SK-N-SH (cell line): Measurements from ENCODE around the gene NAALADL2. TPM values are rescaled to one million over a fixed set of nuclear protein-coding genes. Genes with fewer than 3 reads are reported as not detected.

Experiments
- CTCF ChIA-PET: fragments of 300-600, 350-600 bp; formaldehyde crosslinking; extraction: SDS; loops from one replicate; lab custom pipeline; 2021; lab: Yijun Ruan, JAX
- POLR2A ChIA-PET: fragments of 350-600 bp; sonication (Branson Sonifier 250); formaldehyde crosslinking; extraction: SDS; loops from one replicate; lab custom pipeline; 2020; ENCODE audit warnings: antibody characterized with exemption, inconsistent platforms; lab: Yijun Ruan, JAX
- DNase-seq: peaks from one replicate; pipeline ENCODE4 v3.0.0; 2012
- H2AFZ ChIP-seq: fragments of 200-600 bp; sonication (generic); 2 replicates; pipeline ENCODE4 v1.8.1; 2016; ENCODE audit warnings: antibody characterized with exemption, mild to moderate bottlenecking, low read depth
- H3F3A ChIP-seq: fragments of 200-600 bp; sonication (generic); replicated peaks from 2 replicates; pipeline ENCODE3; 2016; ENCODE audit warnings: antibody characterized with exemption, mild to moderate bottlenecking; ENCODE audit not compliant: insufficient read depth
- H3K27ac ChIP-seq, 2 experiments: fragments of 200-500 bp in 1 of 2; fragments of 200-600 bp in 1 of 2; sonication (Bioruptor generic) in 1 of 2; sonication (generic), shearing (Covaris generic) in 1 of 2; 2 replicates each; pipeline versions ENCODE4 v1.5.1 to v1.6.1; 2014 to 2016; ENCODE audit warnings: low read depth in 2 of 2, inconsistent platforms in 1 of 2, low read length in 1 of 2, mild to moderate bottlenecking in 1 of 2, mixed read lengths in 1 of 2
- H3K27me3 ChIP-seq: fragments of 200-600 bp; sonication (generic), shearing (Covaris generic); 2 replicates; pipeline ENCODE4 v1.6.1; 2016; ENCODE audit warnings: mixed run types; ENCODE audit not compliant: insufficient read depth
- H3K36me3 ChIP-seq, 2 experiments: fragments of 200-500 bp in 1 of 2; fragments of 200-600 bp in 1 of 2; sonication (Bioruptor generic) in 1 of 2; sonication (generic) in 1 of 2; replicated peaks in 1 of 2; 2 replicates each; pipeline versions ENCODE3 to v1.5.1; 2014 to 2016; ENCODE audit warnings: low read length in 1 of 2, mild to moderate bottlenecking in 1 of 2; ENCODE audit not compliant: insufficient read depth in 2 of 2, control insufficient read depth in 1 of 2
- H3K4me1 ChIP-seq, 2 experiments: fragments of 200-500 bp in 1 of 2; fragments of 200-600 bp in 1 of 2; sonication (Bioruptor generic) in 1 of 2; sonication (generic), shearing (Covaris generic) in 1 of 2; 2 replicates each; pipeline versions ENCODE4 v1.5.1 to v1.6.1; 2014 to 2016; ENCODE audit warnings: low read depth in 1 of 2, low read length in 1 of 2, mixed run types in 1 of 2; ENCODE audit not compliant: insufficient read depth in 2 of 2, control insufficient read depth in 1 of 2
- H3K4me2 ChIP-seq: fragments of 200-600 bp; sonication (generic), shearing (Covaris generic); 2 replicates; pipeline ENCODE4 v1.6.1; 2017; ENCODE audit warnings: mixed run types
- H3K4me3 ChIP-seq, 2 experiments: fragments of 200-500 bp in 1 of 2; fragments of 200-600 bp in 1 of 2; sonication (Bioruptor generic) in 1 of 2; sonication (generic), shearing (Covaris generic) in 1 of 2; 2 replicates each; pipeline versions ENCODE4 v1.5.1 to v1.8.1; 2014 to 2016; ENCODE audit warnings: low read depth in 2 of 2, inconsistent platforms in 1 of 2, low read length in 1 of 2, mild to moderate bottlenecking in 1 of 2, mixed read lengths in 1 of 2, moderate library complexity in 1 of 2
- H3K79me2 ChIP-seq: fragments of 200-600 bp; sonication (generic); 2 replicates; pipeline ENCODE4 v1.8.1; 2017; ENCODE audit warnings: mild to moderate bottlenecking; ENCODE audit not compliant: insufficient read depth
- H3K9ac ChIP-seq: fragments of 200-600 bp; sonication (generic); 2 replicates; pipeline ENCODE4 v1.6.1; 2017; ENCODE audit warnings: mixed run types
- H3K9me2 ChIP-seq: fragments of 200-600 bp; sonication (generic); 2 replicates; pipeline ENCODE4 v1.6.1; 2017; ENCODE audit warnings: mixed run types
- H3K9me3 ChIP-seq: fragments of 200-600 bp; sonication (generic); 2 replicates; pipeline ENCODE4 v1.6.1; 2017; ENCODE audit warnings: mixed run types, mild to moderate bottlenecking, moderate library complexity
- H4K20me1 ChIP-seq: fragments of 200-600 bp; sonication (generic); 2 replicates; pipeline ENCODE4 v1.6.1; 2017; ENCODE audit warnings: mild to moderate bottlenecking, mixed run types; ENCODE audit not compliant: insufficient read depth
- CHD2 ChIP-seq: fragments of 150-350 bp; IDR thresholded peaks from 2 replicates; pipeline ENCODE4 v1.6.1; 2018; ENCODE audit warnings: low read length; ENCODE audit not compliant: partially characterized antibody
- CTCF ChIP-seq: fragments of 200-600 bp; sonication (generic); IDR thresholded peaks from 2 replicates; pipeline ENCODE4 v1.6.1; 2017; ENCODE audit warnings: antibody characterized with exemption, mild to moderate bottlenecking, moderate library complexity
- EP300 ChIP-seq, 2 experiments: IDR thresholded peaks; 2 replicates each; pipeline versions ENCODE4 v1.4.0 to v1.6.1; 2012; ENCODE audit warnings: borderline replicate concordance in 1 of 2, low read depth in 1 of 2, low read length in 1 of 2
- EZH2phosphoT487 ChIP-seq: fragments of 200-600 bp; sonication (generic); IDR thresholded peaks from 2 replicates; pipeline ENCODE4 v1.6.1; 2017; ENCODE audit warnings: low read depth, mixed run types, mild to moderate bottlenecking, antibody characterized with exemption, moderate library complexity, borderline replicate concordance
- FOXJ3 ChIP-seq: sonication (generic); formaldehyde crosslinking; IDR thresholded peaks from 2 replicates; pipeline ENCODE4 v1.5.1; 2020; ENCODE audit warnings: mild to moderate bottlenecking, missing genetic modification reagents
- MAX ChIP-seq: IDR thresholded peaks from 2 replicates; pipeline ENCODE4 v1.4.0; 2012; ENCODE audit warnings: low read depth
- NFIC ChIP-seq: IDR thresholded peaks from 2 replicates; pipeline ENCODE4 v1.4.0; 2012; ENCODE audit warnings: borderline replicate concordance
- POLR2AphosphoS5 ChIP-seq: IDR thresholded peaks from 2 replicates; pipeline ENCODE4 v1.6.1; 2012; ENCODE audit warnings: low read depth, low read length
- REST ChIP-seq: IDR thresholded peaks from 2 replicates; pipeline ENCODE4 v1.6.1; 2012; ENCODE audit warnings: mild to moderate bottlenecking, low read depth, low read length, moderate library complexity
- RFX5 ChIP-seq: IDR thresholded peaks from 2 replicates; pipeline ENCODE4 v1.6.1; 2012; ENCODE audit warnings: mild to moderate bottlenecking, improper control_type of control experiment, low read length
- TAF1 ChIP-seq: IDR thresholded peaks from 2 replicates; pipeline ENCODE4 v1.6.1; 2012; ENCODE audit warnings: low read depth, mild to moderate bottlenecking, low read length, moderate library complexity, borderline replicate concordance
- TCF12 ChIP-seq: IDR thresholded peaks from 2 replicates; pipeline ENCODE4 v1.4.0; 2012
- TEAD4 ChIP-seq: IDR thresholded peaks from 2 replicates; pipeline ENCODE4 v1.4.0; 2012; ENCODE audit warnings: mild to moderate bottlenecking, borderline replicate concordance; ENCODE audit not compliant: insufficient read depth
- USF1 ChIP-seq: IDR thresholded peaks from 2 replicates; pipeline ENCODE4 v1.4.0; 2012; ENCODE audit warnings: low read depth, borderline replicate concordance
- WGBS: methylation state at CpG from one replicate; pipeline ENCODE4 v1.1.6; 2017; ENCODE audit warnings: low lambda C conversion rate; 5-methylcytosine and 5-hydroxymethylcytosine counted together
- polyA plus RNA-seq, 3 experiments: library from polyadenylated mRNA; depleted of rRNA; stranded (reverse); fragments of >200 nt; gene quantifications; 2 replicates each; pipeline ENCODE4 v1.2.3, GENCODE V29; 2012
- TF ChIP-seq, protein P1 (sequence below): IDR thresholded peaks from 2 replicates; pipeline ENCODE4; 2012
- TF ChIP-seq, protein P2 (sequence below): fragments of 150-350 bp; IDR thresholded peaks from 2 replicates; pipeline ENCODE4 v1.6.1; 2017; ENCODE audit warnings: antibody characterized with exemption, low read length, low read depth, borderline replicate concordance

The NAALADL2 gene
- polyA plus RNA-seq, 1 of the 3 experiments (the other 2 are of a cell fraction) = 1.2 TPM

DNA sequence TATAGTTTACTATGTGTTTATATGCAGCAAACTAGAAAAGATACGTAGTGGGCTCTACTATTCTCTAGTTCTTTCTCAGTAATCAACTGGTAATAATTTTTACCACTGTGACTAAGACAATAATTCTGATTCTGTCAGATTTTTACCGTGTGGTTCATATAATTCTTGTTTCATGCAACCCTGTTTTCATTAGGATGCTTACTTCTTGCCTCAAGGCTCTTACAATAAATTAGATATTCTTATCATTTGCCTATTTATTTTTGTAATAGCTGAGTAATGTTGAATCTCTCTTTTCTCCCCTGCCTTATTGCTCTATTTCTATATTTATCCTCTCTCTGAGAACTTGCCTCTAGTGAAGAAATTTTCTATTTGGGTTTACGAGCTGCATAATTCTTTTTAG is 524.7 kb downstream of the NAALADL2 start:
- Histone ChIP-seq H3F3A (no peaks in the 10 kb centered on the region), H2AFZ (no peak overlapping the region), H4K20me1 (no peaks in the 10 kb centered on the region), H3K27me3 (no peaks in the 10 kb centered on the region), H3K4me2 (no peak overlapping the region), H3K9me2 (no peaks in the 10 kb centered on the region), H3K79me2 (no peaks in the 10 kb centered on the region), H3K4me1 (peaks cover 2 to 4% of the 10 kb centered on the region in 2 experiments; a peak in 2 of 4 replicates), H3K36me3 (no peaks in the 10 kb centered on the region), H3K9ac (no peak overlapping the region), H3K9me3 (no peaks in the 10 kb centered on the region), H3K4me3 (no peak overlapping the region), H3K27ac (no peak overlapping the region)
- CTCF ChIA-PET = no interaction called here
- POLR2A ChIA-PET = no interaction called here
- no peak for DNase-seq
- TF ChIP-seq, protein P1, sequence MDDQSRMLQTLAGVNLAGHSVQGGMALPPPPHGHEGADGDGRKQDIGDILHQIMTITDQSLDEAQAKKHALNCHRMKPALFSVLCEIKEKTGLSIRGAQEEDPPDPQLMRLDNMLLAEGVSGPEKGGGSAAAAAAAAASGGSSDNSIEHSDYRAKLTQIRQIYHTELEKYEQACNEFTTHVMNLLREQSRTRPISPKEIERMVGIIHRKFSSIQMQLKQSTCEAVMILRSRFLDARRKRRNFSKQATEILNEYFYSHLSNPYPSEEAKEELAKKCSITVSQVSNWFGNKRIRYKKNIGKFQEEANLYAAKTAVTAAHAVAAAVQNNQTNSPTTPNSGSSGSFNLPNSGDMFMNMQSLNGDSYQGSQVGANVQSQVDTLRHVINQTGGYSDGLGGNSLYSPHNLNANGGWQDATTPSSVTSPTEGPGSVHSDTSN = no peak
- TF ChIP-seq EZH2phosphoT487 (no peak), RFX5 (no peak), TAF1 (no peak), NFIC (no peak), REST (no peak), EP300 (IDR thresholded peaks at IDR 0.05; ENCODE audit: borderline replicate concordance in 1 of 2, low read depth in 1 of 2, low read length in 1 of 2) (no peak), USF1 (no peak), TCF12 (no peak), TEAD4 (no peak), FOXJ3 (CRISPR knock-in tag) (no peak), POLR2AphosphoS5 (no peak), MAX (no peak), CHD2 (no peak), CTCF (no peak)
- TF ChIP-seq, protein P2, sequence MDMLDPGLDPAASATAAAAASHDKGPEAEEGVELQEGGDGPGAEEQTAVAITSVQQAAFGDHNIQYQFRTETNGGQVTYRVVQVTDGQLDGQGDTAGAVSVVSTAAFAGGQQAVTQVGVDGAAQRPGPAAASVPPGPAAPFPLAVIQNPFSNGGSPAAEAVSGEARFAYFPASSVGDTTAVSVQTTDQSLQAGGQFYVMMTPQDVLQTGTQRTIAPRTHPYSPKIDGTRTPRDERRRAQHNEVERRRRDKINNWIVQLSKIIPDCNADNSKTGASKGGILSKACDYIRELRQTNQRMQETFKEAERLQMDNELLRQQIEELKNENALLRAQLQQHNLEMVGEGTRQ = no peak
- WGBS = 61% methylated on average over 3 of the region's 3 CpGs
